ENCODE data around the gene CCDC39.

Gene CCDC39

GRCh38 chr3:180631317-180631716, 48.0 kb downstream of the CCDC39 start:
- no peak overlapping the region for H3K27ac ChIP-seq (ENCODE audit: low read depth, low read length)

GRCh38 chr3:180630371-180630770, 48.9 kb downstream of the CCDC39 start:
- no peaks in the 10 kb centered on the region for H3K4me1 ChIP-seq (ENCODE audit: control insufficient read depth in 1 of 2, insufficient read depth in 2 of 2, low read length in 2 of 2)
- no peak overlapping the region for H2BK120ac ChIP-seq (ENCODE audit: insufficient read depth, low read length, poor library complexity)
- no peaks in the 10 kb centered on the region for H3K27me3 ChIP-seq (ENCODE audit: insufficient read depth, low read length)
- H2BK12ac ChIP-seq (ENCODE audit: low read length): no peak overlapping the region
- no peak overlapping the region for H2AK5ac ChIP-seq (ENCODE audit: low read length)
- no peak overlapping the region for H4K12ac ChIP-seq (ENCODE audit: low read depth, low read length)
- H3K4me3 ChIP-seq (ENCODE audit: low read depth, low read length): no peak overlapping the region
- H4K91ac ChIP-seq (ENCODE audit: low read depth, low read length): no peak overlapping the region
- H3K36me3 ChIP-seq (ENCODE audit: control insufficient read depth in 1 of 2, insufficient read depth in 2 of 2, low read length in 2 of 2): peaks cover 0 to 5% of the 10 kb centered on the region in 2 experiments
- H3K27ac ChIP-seq (ENCODE audit: low read depth, low read length): no peak overlapping the region
- H3K9me3 ChIP-seq (ENCODE audit: insufficient read depth, low read depth, low read length): no peaks in the 10 kb centered on the region
- H3K14ac ChIP-seq (ENCODE audit: low read length): no peak overlapping the region
- H3K18ac ChIP-seq (ENCODE audit: low read length): no peak overlapping the region
- no peaks in the 10 kb centered on the region for H3K79me1 ChIP-seq (ENCODE audit: low read length)
- no peak for DNase-seq
- no peak overlapping the region for H3K9ac ChIP-seq (ENCODE audit: low read length)
- H4K8ac ChIP-seq (ENCODE audit: low read depth, low read length): no peak overlapping the region
- H3K4me2 ChIP-seq (ENCODE audit: low read length): no peak overlapping the region
- no peak overlapping the region for H2AFZ ChIP-seq (ENCODE audit: insufficient read depth, low read length, poor library complexity)
- H2BK5ac ChIP-seq (ENCODE audit: low read depth, low read length, poor library complexity): no peak overlapping the region
- H3K23ac ChIP-seq (ENCODE audit: low read length): no peak overlapping the region
- no peaks in the 10 kb centered on the region for H3K79me2 ChIP-seq (ENCODE audit: control insufficient read depth, insufficient read depth, low read length, poor library complexity)
- no peak overlapping the region for H3K4ac ChIP-seq (ENCODE audit: low read depth, low read length)

More at GRCh38 chr3:180631317-180631716, 48.0 kb downstream of the CCDC39 start:
- H3K79me2 ChIP-seq (ENCODE audit: control insufficient read depth, insufficient read depth, low read length, poor library complexity): no peaks in the 10 kb centered on the region
- no peak overlapping the region for H3K4me2 ChIP-seq (ENCODE audit: low read length)
- H2BK12ac ChIP-seq (ENCODE audit: low read length): no peak overlapping the region
- H3K18ac ChIP-seq (ENCODE audit: low read length): no peak overlapping the region
- H3K14ac ChIP-seq (ENCODE audit: low read length): no peak overlapping the region
- no peak overlapping the region for H3K4me3 ChIP-seq (ENCODE audit: low read depth, low read length)
- no peak overlapping the region for H2BK120ac ChIP-seq (ENCODE audit: insufficient read depth, low read length, poor library complexity)
- H3K9ac ChIP-seq (ENCODE audit: low read length): no peak overlapping the region
- H2BK5ac ChIP-seq (ENCODE audit: low read depth, low read length, poor library complexity): no peak overlapping the region
- H2AK5ac ChIP-seq (ENCODE audit: low read length): no peak overlapping the region
- no peak overlapping the region for H4K12ac ChIP-seq (ENCODE audit: low read depth, low read length)
- no peaks in the 10 kb centered on the region for H3K9me3 ChIP-seq (ENCODE audit: insufficient read depth, low read depth, low read length)
- no peaks in the 10 kb centered on the region for H3K27me3 ChIP-seq (ENCODE audit: insufficient read depth, low read length)
- DNase-seq: no peak
- H2AFZ ChIP-seq (ENCODE audit: insufficient read depth, low read length, poor library complexity): no peak overlapping the region
- no peak overlapping the region for H4K91ac ChIP-seq (ENCODE audit: low read depth, low read length)
- H3K79me1 ChIP-seq (ENCODE audit: low read length): no peaks in the 10 kb centered on the region
- no peaks in the 10 kb centered on the region for H3K4me1 ChIP-seq (ENCODE audit: control insufficient read depth in 1 of 2, insufficient read depth in 2 of 2, low read length in 2 of 2)
- no CpG with 5 or more reads among the region's 3 CpGs for WGBS (ENCODE audit: extremely low coverage, insufficient coverage, insufficient read length)
- no peak overlapping the region for H4K8ac ChIP-seq (ENCODE audit: low read depth, low read length)
- H3K23ac ChIP-seq (ENCODE audit: low read length): no peak overlapping the region
- H3K4ac ChIP-seq (ENCODE audit: low read depth, low read length): no peak overlapping the region
- H3K36me3 ChIP-seq (ENCODE audit: control insufficient read depth in 1 of 2, insufficient read depth in 2 of 2, low read length in 2 of 2): peaks cover 0 to 4% of the 10 kb centered on the region in 2 experiments

- no peak overlapping the region for H3K27ac ChIP-seq (ENCODE audit: low read depth, low read length)
- no CpG with 5 or more reads among the region's 2 CpGs for WGBS (ENCODE audit: extremely low coverage, insufficient coverage, insufficient read length)
- H3K18ac ChIP-seq (ENCODE audit: low read length): no peak overlapping the region
- no peak for DNase-seq
- no peak overlapping the region for H4K8ac ChIP-seq (ENCODE audit: low read depth, low read length)
- H2AFZ ChIP-seq (ENCODE audit: insufficient read depth, low read length, poor library complexity): no peak overlapping the region
- no peaks in the 10 kb centered on the region for H3K79me2 ChIP-seq (ENCODE audit: control insufficient read depth, insufficient read depth, low read length, poor library complexity)
- H4K91ac ChIP-seq (ENCODE audit: low read depth, low read length): no peak overlapping the region
- no peak overlapping the region for H3K14ac ChIP-seq (ENCODE audit: low read length)
- no peak overlapping the region for H2BK12ac ChIP-seq (ENCODE audit: low read length)
- no peaks in the 10 kb centered on the region for H3K9me3 ChIP-seq (ENCODE audit: insufficient read depth, low read depth, low read length)
- no peaks in the 10 kb centered on the region for H3K79me1 ChIP-seq (ENCODE audit: low read length)
- H4K12ac ChIP-seq (ENCODE audit: low read depth, low read length): no peak overlapping the region
- no peak overlapping the region for H3K4ac ChIP-seq (ENCODE audit: low read depth, low read length)
- no peak overlapping the region for H3K4me2 ChIP-seq (ENCODE audit: low read length)
- H3K4me1 ChIP-seq (ENCODE audit: control insufficient read depth in 1 of 2, insufficient read depth in 2 of 2, low read length in 2 of 2): no peaks in the 10 kb centered on the region
- no peaks in the 10 kb centered on the region for H3K27me3 ChIP-seq (ENCODE audit: insufficient read depth, low read length)
- H3K4me3 ChIP-seq (ENCODE audit: low read depth, low read length): peak overlapping the region; percentile 48
- H3K9ac ChIP-seq (ENCODE audit: low read length): no peak overlapping the region
- H2BK120ac ChIP-seq (ENCODE audit: insufficient read depth, low read length, poor library complexity): no peak overlapping the region
- H3K36me3 ChIP-seq (ENCODE audit: control insufficient read depth in 1 of 2, insufficient read depth in 2 of 2, low read length in 2 of 2): peaks cover 0 to 5% of the 10 kb centered on the region in 2 experiments
- no peak overlapping the region for H3K23ac ChIP-seq (ENCODE audit: low read length)
- H2BK5ac ChIP-seq (ENCODE audit: low read depth, low read length, poor library complexity): no peak overlapping the region
- H2AK5ac ChIP-seq (ENCODE audit: low read length): no peak overlapping the region
Measured at GRCh38 chr3:180626844-180627243, 52.4 kb downstream of the CCDC39 start.

GRCh38 chr3:180624714-180625113, 54.6 kb downstream of the CCDC39 start:
- Histone ChIP-seq H3K4me1 (ENCODE audit: control insufficient read depth in 1 of 2, insufficient read depth in 2 of 2, low read length in 2 of 2) (no peaks in the 10 kb centered on the region), H2BK120ac (ENCODE audit: insufficient read depth, low read length, poor library complexity) (no peak overlapping the region), H3K9ac (ENCODE audit: low read length) (no peak overlapping the region), H2BK12ac (ENCODE audit: low read length) (no peak overlapping the region), H3K27me3 (ENCODE audit: insufficient read depth, low read length) (no peaks in the 10 kb centered on the region), H3K36me3 (ENCODE audit: control insufficient read depth in 1 of 2, insufficient read depth in 2 of 2, low read length in 2 of 2) (peaks cover 0 to 5% of the 10 kb centered on the region in 2 experiments), H3K18ac (ENCODE audit: low read length) (no peak overlapping the region), H3K4me3 (ENCODE audit: low read depth, low read length) (no peak overlapping the region), H4K91ac (ENCODE audit: low read depth, low read length) (no peak overlapping the region), H3K79me2 (ENCODE audit: control insufficient read depth, insufficient read depth, low read length, poor library complexity) (no peaks in the 10 kb centered on the region), H3K79me1 (ENCODE audit: low read length) (no peaks in the 10 kb centered on the region), H3K4me2 (ENCODE audit: low read length) (no peak overlapping the region), H4K8ac (ENCODE audit: low read depth, low read length) (no peak overlapping the region), H2AFZ (ENCODE audit: insufficient read depth, low read length, poor library complexity) (no peak overlapping the region), H4K12ac (ENCODE audit: low read depth, low read length) (no peak overlapping the region), H3K14ac (ENCODE audit: low read length) (no peak overlapping the region), H3K9me3 (ENCODE audit: insufficient read depth, low read depth, low read length) (no peaks in the 10 kb centered on the region), H2AK5ac (ENCODE audit: low read length) (no peak overlapping the region), H3K27ac (ENCODE audit: low read depth, low read length) (no peak overlapping the region), H2BK5ac (ENCODE audit: low read depth, low read length, poor library complexity) (no peak overlapping the region), H3K23ac (ENCODE audit: low read length) (no peak overlapping the region), H3K4ac (ENCODE audit: low read depth, low read length) (no peak overlapping the region)
- DNase-seq: no peak
- WGBS (ENCODE audit: extremely low coverage, insufficient coverage, insufficient read length): no CpG with 5 or more reads among the region's 2 CpGs

Measured in trophoblast cell (in vitro differentiated cells and primary cell).